Trophoblast cell (in vitro differentiated cells and primary cell): ENCODE data around the gene MYOG.

Experiments used
- DNase-seq, 2 donors: peaks; one replicate each; pipeline ENCODE4 v3.0.0-alpha.2; 2016
- H2AFZ ChIP-seq: 2 replicates; pipeline ENCODE4 v1.6.1; 2013; ENCODE audit warnings: low read length, moderate library complexity, mild to moderate bottlenecking; ENCODE audit not compliant: insufficient read depth, poor library complexity
- H2AK5ac ChIP-seq: 2 replicates; pipeline ENCODE4 v1.6.1; 2013; ENCODE audit warnings: mild to moderate bottlenecking, low read length
- H2BK120ac ChIP-seq: 2 replicates; pipeline ENCODE4 v1.6.1; 2013; ENCODE audit warnings: low read length, mild to moderate bottlenecking, moderate library complexity; ENCODE audit not compliant: insufficient read depth, poor library complexity
- H2BK12ac ChIP-seq: 2 replicates; pipeline ENCODE4 v1.6.1; 2013; ENCODE audit warnings: mild to moderate bottlenecking, low read length, moderate library complexity
- H2BK5ac ChIP-seq: 2 replicates; pipeline ENCODE4 v1.6.1; 2013; ENCODE audit warnings: low read length, low read depth, moderate library complexity, mild to moderate bottlenecking; ENCODE audit not compliant: poor library complexity
- H3K14ac ChIP-seq: 2 replicates; pipeline ENCODE4 v1.6.1; 2013; ENCODE audit warnings: mild to moderate bottlenecking, low read length
- H3K18ac ChIP-seq: 2 replicates; pipeline ENCODE4 v1.6.1; 2013; ENCODE audit warnings: mild to moderate bottlenecking, low read length
- H3K23ac ChIP-seq: 2 replicates; pipeline ENCODE4 v1.6.1; 2013; ENCODE audit warnings: low read length
- H3K27ac ChIP-seq: 2 replicates; pipeline ENCODE4 v1.5.1; 2013; ENCODE audit warnings: low read depth, mild to moderate bottlenecking, inconsistent platforms, low read length, moderate library complexity
- H3K27me3 ChIP-seq: 2 replicates; pipeline ENCODE4 v1.6.1; 2013; ENCODE audit warnings: inconsistent platforms, mild to moderate bottlenecking, low read length, moderate library complexity; ENCODE audit not compliant: insufficient read depth
- H3K36me3 ChIP-seq, 2 experiments: 1 replicate in 1 of 2; 2 replicates in 1 of 2; pipeline ENCODE4 v1.6.1; 2013; ENCODE audit warnings: low read length in 2 of 2, mild to moderate bottlenecking in 2 of 2, moderate library complexity in 1 of 2; ENCODE audit not compliant: insufficient read depth in 2 of 2, control insufficient read depth in 1 of 2
- H3K4ac ChIP-seq: 2 replicates; pipeline ENCODE4 v1.6.1; 2013; ENCODE audit warnings: low read depth, mild to moderate bottlenecking, low read length, moderate library complexity
- H3K4me1 ChIP-seq, 2 experiments: 1 replicate in 1 of 2; 2 replicates in 1 of 2; pipeline ENCODE4 v1.6.1; 2013; ENCODE audit warnings: low read length in 2 of 2, mild to moderate bottlenecking in 2 of 2, moderate library complexity in 1 of 2; ENCODE audit not compliant: insufficient read depth in 2 of 2, control insufficient read depth in 1 of 2
- H3K4me2 ChIP-seq: 2 replicates; pipeline ENCODE4 v1.6.1; 2013; ENCODE audit warnings: inconsistent platforms, mild to moderate bottlenecking, low read length, moderate library complexity
- H3K4me3 ChIP-seq: 2 replicates; pipeline ENCODE4 v1.5.1; 2013; ENCODE audit warnings: mild to moderate bottlenecking, low read depth, low read length, inconsistent platforms
- H3K79me1 ChIP-seq: one replicate; pipeline ENCODE4 v1.6.1; 2013; ENCODE audit warnings: low read length
- H3K79me2 ChIP-seq: 2 replicates; pipeline ENCODE4 v1.6.1; 2013; ENCODE audit warnings: low read length, mild to moderate bottlenecking; ENCODE audit not compliant: control insufficient read depth, insufficient read depth, poor library complexity
- H3K9ac ChIP-seq: 2 replicates; pipeline ENCODE4 v1.6.1; 2013; ENCODE audit warnings: mild to moderate bottlenecking, low read length
- H3K9me3 ChIP-seq: 2 replicates; pipeline ENCODE4 v1.6.1; 2013; ENCODE audit warnings: low read depth, mild to moderate bottlenecking, control low read depth, inconsistent platforms, low read length; ENCODE audit not compliant: insufficient read depth
- H4K12ac ChIP-seq: 2 replicates; pipeline ENCODE4 v1.6.1; 2013; ENCODE audit warnings: low read depth, mild to moderate bottlenecking, low read length, moderate library complexity
- H4K8ac ChIP-seq: 2 replicates; pipeline ENCODE4 v1.6.1; 2013; ENCODE audit warnings: low read depth, mild to moderate bottlenecking, low read length, moderate library complexity
- H4K91ac ChIP-seq: one replicate; pipeline ENCODE4 v1.6.1; 2013; ENCODE audit warnings: low read depth, mild to moderate bottlenecking, low read length, moderate library complexity
- WGBS: extraction: QIAGEN DNeasy Blood & Tissue Kit; methylation state at CpG from one replicate; pipeline ENCODE4 v1.1.7; 2013; ENCODE audit warnings: missing lambda C conversion rate; ENCODE audit not compliant: insufficient read length, insufficient coverage; ENCODE audit errors: extremely low coverage; 5-methylcytosine and 5-hydroxymethylcytosine counted together

Gene MYOG

DNA sequence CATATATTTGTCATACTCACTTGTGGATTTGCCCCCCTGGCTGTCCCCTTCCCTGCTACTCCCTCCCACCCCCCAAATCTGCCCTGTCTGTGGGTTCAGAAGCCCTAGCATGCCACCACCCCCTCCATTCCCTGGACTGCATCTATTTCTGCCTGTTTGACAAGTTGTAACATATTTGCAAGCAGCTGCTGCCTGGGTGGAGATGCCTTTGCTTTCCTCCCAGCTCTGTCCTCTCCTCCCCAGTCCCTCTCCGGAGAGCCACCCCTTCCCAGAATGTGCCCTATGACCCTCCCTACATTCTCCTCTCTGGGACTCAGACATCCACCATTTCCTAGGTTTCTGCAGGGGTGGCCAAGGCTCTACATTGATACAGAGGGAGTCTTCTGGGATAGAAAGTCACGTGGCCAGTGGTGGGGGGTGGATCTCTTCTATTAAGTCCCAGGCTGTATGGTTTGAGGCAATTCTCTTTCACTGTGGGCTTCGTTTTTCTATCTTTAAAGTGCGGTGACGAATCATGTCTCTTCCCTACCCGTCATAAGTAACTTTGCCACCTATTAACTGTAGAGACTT is 6.0 kb upstream of the MYOG start:
- no peak overlapping the region for H2BK120ac ChIP-seq
- no peaks in the 10 kb centered on the region for H3K9me3 ChIP-seq
- H2AK5ac ChIP-seq, result no peak overlapping the region
- no peaks in the 10 kb centered on the region for H3K27me3 ChIP-seq
- H3K36me3 ChIP-seq, result no peaks in the 10 kb centered on the region
- no peak overlapping the region for H3K4me3 ChIP-seq
- H4K8ac ChIP-seq, result no peak overlapping the region
- H4K91ac ChIP-seq, result no peak overlapping the region
- H3K4me2 ChIP-seq, result no peak overlapping the region
- H4K12ac ChIP-seq, result no peak overlapping the region
- H3K27ac ChIP-seq, result no peak overlapping the region
- no peak overlapping the region for H3K14ac ChIP-seq
- H3K18ac ChIP-seq, result no peak overlapping the region
- no CpG with 5 or more reads among the region's 6 CpGs for WGBS
- H3K79me2 ChIP-seq, result no peaks in the 10 kb centered on the region
- no peaks in the 10 kb centered on the region for H3K79me1 ChIP-seq
- no peak overlapping the region for H3K4ac ChIP-seq
- no peak overlapping the region for H2BK5ac ChIP-seq
- no peak overlapping the region for H2AFZ ChIP-seq
- H2BK12ac ChIP-seq, result no peak overlapping the region
- no peak for DNase-seq
- H3K4me1 ChIP-seq, result no peaks in the 10 kb centered on the region
- no peak overlapping the region for H3K23ac ChIP-seq
- no peak overlapping the region for H3K9ac ChIP-seq

DNA sequence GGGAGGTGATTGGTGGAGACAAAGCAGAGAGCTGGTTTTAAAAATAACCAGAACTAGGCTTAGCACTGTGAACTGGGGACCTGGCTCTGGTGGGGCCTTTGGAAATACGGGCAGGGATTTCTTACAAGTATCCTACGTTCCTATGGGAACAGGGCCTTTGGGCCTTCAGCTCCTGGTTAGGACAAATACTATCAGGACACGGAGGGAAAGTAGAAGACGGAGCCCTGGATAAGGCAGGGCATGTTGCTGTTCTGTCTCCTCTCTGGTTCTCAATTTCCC is 5.3 kb upstream of the MYOG start:
- WGBS, result no CpG with 5 or more reads among the region's 4 CpGs
- no peak overlapping the region for H3K4ac ChIP-seq

DNA sequence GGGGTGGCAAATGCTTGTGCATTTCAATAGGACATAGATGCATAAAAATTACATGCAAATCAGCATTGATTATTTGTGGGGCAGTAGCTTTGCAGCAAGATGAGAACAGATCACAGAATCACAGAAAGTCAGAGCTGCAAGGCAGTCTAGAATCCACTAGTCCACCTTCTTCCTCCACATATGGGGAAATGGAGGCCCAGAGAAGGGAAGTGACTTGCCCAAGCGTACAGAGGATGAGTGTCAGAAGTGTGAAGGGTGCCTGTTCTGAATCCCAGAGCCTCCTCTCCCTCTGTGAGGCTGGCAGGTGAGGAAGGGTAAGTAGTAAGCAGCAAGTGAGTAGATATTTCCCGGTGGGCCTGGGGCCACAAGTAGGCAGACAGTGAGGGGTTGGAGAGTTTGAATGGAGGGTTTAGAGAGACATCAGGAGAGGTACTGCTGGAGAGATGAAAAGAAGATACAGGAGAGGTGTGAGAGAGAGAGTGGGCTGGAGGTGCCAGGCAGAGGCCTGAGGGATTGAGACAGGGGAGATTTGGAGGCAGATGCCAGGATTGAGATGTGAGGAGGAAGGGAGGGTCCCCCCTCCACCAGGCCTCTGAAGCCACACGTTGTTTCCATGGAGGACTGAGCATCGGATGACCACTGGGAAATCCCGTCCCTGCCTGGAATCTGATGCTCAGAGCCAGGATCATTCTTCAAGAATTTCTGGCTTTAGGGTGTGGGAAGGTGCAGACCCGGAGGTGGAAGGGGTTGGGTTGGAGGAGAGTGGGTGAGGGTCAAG is 4.8 kb upstream of the MYOG start:
- no peak overlapping the region for H3K4me2 ChIP-seq
- no peak overlapping the region for H2BK5ac ChIP-seq
- H4K8ac ChIP-seq, result no peak overlapping the region
- H3K27ac ChIP-seq, result no peak overlapping the region
- no peak overlapping the region for H3K23ac ChIP-seq
- no peaks in the 10 kb centered on the region for H3K4me1 ChIP-seq
- no peaks in the 10 kb centered on the region for H3K79me2 ChIP-seq
- DNase-seq, result peak in 1 of 2 donors; percentile 30
- no peak overlapping the region for H4K91ac ChIP-seq
- H3K36me3 ChIP-seq, result no peaks in the 10 kb centered on the region
- WGBS, result no CpG with 5 or more reads among the region's 6 CpGs
- no peak overlapping the region for H2AK5ac ChIP-seq
- H3K4me3 ChIP-seq, result no peak overlapping the region
- H3K9me3 ChIP-seq, result no peaks in the 10 kb centered on the region
- no peaks in the 10 kb centered on the region for H3K79me1 ChIP-seq
- H4K12ac ChIP-seq, result no peak overlapping the region
- no peak overlapping the region for H2BK12ac ChIP-seq
- no peak overlapping the region for H3K14ac ChIP-seq
- no peak overlapping the region for H2BK120ac ChIP-seq
- no peak overlapping the region for H3K18ac ChIP-seq
- H3K27me3 ChIP-seq, result no peaks in the 10 kb centered on the region
- H3K4ac ChIP-seq, result no peak overlapping the region
- H3K9ac ChIP-seq, result no peak overlapping the region
- no peak overlapping the region for H2AFZ ChIP-seq

More for the DNA sequence above, 5.3 kb upstream of the MYOG start:
- H2AK5ac ChIP-seq, result no peak overlapping the region
- H2BK120ac ChIP-seq, result no peak overlapping the region
- no peaks in the 10 kb centered on the region for H3K79me2 ChIP-seq
- H3K9me3 ChIP-seq, result no peaks in the 10 kb centered on the region
- H3K36me3 ChIP-seq, result no peaks in the 10 kb centered on the region
- no peak overlapping the region for H2AFZ ChIP-seq
- H3K79me1 ChIP-seq, result no peaks in the 10 kb centered on the region
- H3K27ac ChIP-seq, result no peak overlapping the region
- H4K12ac ChIP-seq, result no peak overlapping the region
- no peak overlapping the region for H3K14ac ChIP-seq
- H3K23ac ChIP-seq, result no peak overlapping the region
- H3K4me3 ChIP-seq, result no peak overlapping the region
- H2BK12ac ChIP-seq, result no peak overlapping the region
- no peak for DNase-seq
- H4K91ac ChIP-seq, result no peak overlapping the region
- H3K18ac ChIP-seq, result no peak overlapping the region
- H3K27me3 ChIP-seq, result no peaks in the 10 kb centered on the region
- no peak overlapping the region for H3K4me2 ChIP-seq
- no peak overlapping the region for H3K9ac ChIP-seq
- H2BK5ac ChIP-seq, result no peak overlapping the region
- no peaks in the 10 kb centered on the region for H3K4me1 ChIP-seq
- H4K8ac ChIP-seq, result no peak overlapping the region

DNA sequence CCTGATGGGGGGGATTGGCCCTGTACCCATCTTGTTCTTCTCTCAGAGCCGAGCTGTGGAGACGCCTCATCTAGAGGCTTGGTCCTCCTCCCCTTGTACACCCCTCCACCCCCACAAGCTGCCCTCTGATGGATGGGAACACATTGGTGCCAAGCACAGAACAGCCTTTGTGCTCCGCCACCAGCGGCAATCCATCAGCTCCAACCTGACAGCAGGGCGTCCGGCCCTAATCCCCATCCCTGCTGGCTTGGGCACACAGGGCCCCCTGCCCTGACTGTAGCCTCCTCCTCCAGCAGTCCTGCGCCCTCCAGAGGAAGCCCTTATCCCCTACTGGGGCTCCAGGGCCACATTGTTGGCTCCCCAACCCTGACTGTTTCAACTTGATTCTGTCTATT is 3.8 kb upstream of the MYOG start:
- H3K9me3 ChIP-seq, result no peaks in the 10 kb centered on the region
- H3K27me3 ChIP-seq, result no peaks in the 10 kb centered on the region
- no peaks in the 10 kb centered on the region for H3K79me1 ChIP-seq
- no peak for DNase-seq
- no peak overlapping the region for H2AK5ac ChIP-seq
- H3K4ac ChIP-seq, result no peak overlapping the region
- H4K91ac ChIP-seq, result no peak overlapping the region
- no peaks in the 10 kb centered on the region for H3K4me1 ChIP-seq
- no peak overlapping the region for H2BK12ac ChIP-seq
- H3K4me3 ChIP-seq, result no peak overlapping the region
- H3K23ac ChIP-seq, result no peak overlapping the region
- H3K79me2 ChIP-seq, result no peaks in the 10 kb centered on the region
- no peak overlapping the region for H2AFZ ChIP-seq
- no peak overlapping the region for H2BK5ac ChIP-seq
- no peak overlapping the region for H4K8ac ChIP-seq
- H3K27ac ChIP-seq, result no peak overlapping the region
- no peak overlapping the region for H3K14ac ChIP-seq
- H3K9ac ChIP-seq, result no peak overlapping the region
- no peak overlapping the region for H2BK120ac ChIP-seq
- H3K36me3 ChIP-seq, result no peaks in the 10 kb centered on the region
- H3K18ac ChIP-seq, result no peak overlapping the region
- no peak overlapping the region for H4K12ac ChIP-seq
- WGBS, result no CpG with 5 or more reads among the region's 7 CpGs
- no peak overlapping the region for H3K4me2 ChIP-seq
